A549 (cell line): ENCODE results near the gene DNAJB6. TPM values are rescaled to one million over a fixed set of nuclear protein-coding genes. Genes with fewer than 3 reads are reported as not detected.
A peak's percentile ranks its signal among the peaks of the same experiment; 100 is the strongest.

Experiments
- ATAC-seq, 2 experiments: fragments of 200-7000 bp in 1 of 2; fragments of >200 bp in 1 of 2; cut with Nextera tagmentation in 1 of 2; cut with Tn5 transposase in 1 of 2; 3 replicates each; pipeline versions ENCODE4 v1.8.0 to v1.9.1; 2018 to 2020; ENCODE audit warnings: mild to moderate bottlenecking in 1 of 2, moderate library complexity in 1 of 2
- CTCF ChIA-PET: fragments of 300-600 bp; sonication (Branson Sonifier 250); formaldehyde crosslinking; extraction: SDS; loops from one replicate; lab custom pipeline; 2021; ENCODE audit warnings: antibody characterized with exemption, inconsistent platforms; lab: Yijun Ruan, JAX
- POLR2A ChIA-PET: fragments of 350-600 bp; formaldehyde crosslinking; extraction: SDS; loops from one replicate; lab custom pipeline; 2021; ENCODE audit warnings: antibody characterized with exemption, inconsistent platforms; lab: Yijun Ruan, JAX
- DNase-seq, 2 experiments: peaks; one replicate each; pipeline versions ENCODE4 v3.0.0 to v3.0.0-alpha.2; 2011 to 2016; ENCODE audit warnings: low read depth in 1 of 2, low spot score in 1 of 2
- FAIRE-seq: peaks from 2 replicates; lab custom pipeline; 2011; peaks lifted over from hg19 to GRCh38; lab: Jason Lieb, UNC
- H3K27ac ChIP-seq, 2 experiments: fragments of >200 bp; sonication (Bioruptor Twin); formaldehyde crosslinking; 3 replicates each; pipeline ENCODE4 v1.5.1; 2016 to 2017
- H3K4me1 ChIP-seq: fragments of >200 bp; sonication (Bioruptor Twin); formaldehyde crosslinking; 3 replicates; pipeline ENCODE4 v1.6.1; 2016
- H3K4me2 ChIP-seq: fragments of >200 bp; sonication (Bioruptor Twin); formaldehyde crosslinking; 3 replicates; pipeline ENCODE4 v1.6.1; 2016
- H3K4me3 ChIP-seq: fragments of >200 bp; sonication (Bioruptor Twin); formaldehyde crosslinking; 3 replicates; pipeline ENCODE4 v1.5.1; 2016
- H3K9me3 ChIP-seq: fragments of >200 bp; sonication (Bioruptor Twin); formaldehyde crosslinking; 3 replicates; pipeline ENCODE4 v1.6.1; 2016
- CTCF ChIP-seq: fragments of >200 bp; sonication (Bioruptor Twin); formaldehyde crosslinking; IDR thresholded peaks from 3 replicates; pipeline ENCODE4 v1.5.1; 2016
- EHMT2 ChIP-seq: fragments of 200-600 bp; sonication (generic); IDR thresholded peaks from 2 replicates; pipeline ENCODE4 v1.6.1; 2016; ENCODE audit warnings: antibody characterized with exemption, low read depth, mild to moderate bottlenecking, moderate library complexity
- ESRRA ChIP-seq: fragments of 150-350 bp; IDR thresholded peaks from 2 replicates; pipeline ENCODE4 v1.6.1; 2014; ENCODE audit warnings: mild to moderate bottlenecking, low read length, borderline replicate concordance
- FOSB ChIP-seq: fragments of 250-450 bp; sonication (Bioruptor Pico); IDR thresholded peaks from 2 replicates; pipeline ENCODE4 v1.5.0; 2020; ENCODE audit warnings: mild to moderate bottlenecking, moderate library complexity
- HOXA7 ChIP-seq: fragments of 250-450 bp; sonication (Bioruptor Pico); IDR thresholded peaks from 2 replicates; pipeline ENCODE4 v1.5.0; 2020; ENCODE audit warnings: mild to moderate bottlenecking, moderate library complexity
- HOXB13 ChIP-seq: fragments of 250-450 bp; sonication (Bioruptor Pico); IDR thresholded peaks from 2 replicates; pipeline ENCODE4 v1.5.0; 2020; ENCODE audit warnings: low read depth, mild to moderate bottlenecking, moderate library complexity
- JUNB ChIP-seq: fragments of >200 bp; sonication (Bioruptor Twin); formaldehyde crosslinking; IDR thresholded peaks from 2 replicates; pipeline ENCODE4 v1.6.1; 2016
- KDM1A ChIP-seq: fragments of 200-600 bp; sonication (generic); IDR thresholded peaks from 2 replicates; pipeline ENCODE4 v1.6.1; 2016; ENCODE audit warnings: low read depth, mild to moderate bottlenecking
- MYC ChIP-seq: IDR thresholded peaks from 2 replicates; pipeline ENCODE4 v1.6.1; 2012; ENCODE audit warnings: mild to moderate bottlenecking, inconsistent platforms, low read length, improper control_type of control experiment, borderline replicate concordance
- NPAS2 ChIP-seq: fragments of 250-450 bp; sonication (Bioruptor Pico); IDR thresholded peaks from 2 replicates; pipeline ENCODE4 v1.8.0; 2022; ENCODE audit warnings: mild to moderate bottlenecking, moderate library complexity, borderline replicate concordance
- POLR2AphosphoS2 ChIP-seq: conservative IDR thresholded peaks from 2 replicates; pipeline ENCODE4 v1.6.1; 2012; ENCODE audit warnings: low read length, improper control_type of control experiment, inconsistent platforms
- RCOR1 ChIP-seq: fragments of 150-350 bp; IDR thresholded peaks from 2 replicates; pipeline ENCODE4 v1.6.1; 2014; ENCODE audit warnings: antibody characterized with exemption, low read length, low read depth
- RNF2 ChIP-seq: fragments of 200-600 bp; sonication (generic); IDR thresholded peaks from 2 replicates; pipeline ENCODE4 v1.6.1; 2016; ENCODE audit warnings: low read depth, mild to moderate bottlenecking, antibody characterized with exemption, moderate library complexity, borderline replicate concordance
- SMC3 ChIP-seq: fragments of >200 bp; sonication (Bioruptor Twin); formaldehyde crosslinking; IDR thresholded peaks from 3 replicates; pipeline ENCODE4 v1.6.1; 2018; ENCODE audit warnings: inconsistent platforms
- TP53 ChIP-seq: fragments of 250-450 bp; sonication (Bioruptor Pico); IDR thresholded peaks from 2 replicates; pipeline ENCODE4 v1.5.0; 2021; ENCODE audit warnings: mild to moderate bottlenecking, moderate library complexity
- ZC3H11A ChIP-seq: fragments of 450-650 bp; IDR thresholded peaks from 2 replicates; pipeline ENCODE4 v1.6.1; 2014; ENCODE audit warnings: antibody characterized with exemption, mild to moderate bottlenecking
- WGBS: methylation state at CpG from one replicate; pipeline ENCODE4 v1.1.6; 2017; ENCODE audit errors: missing lambda C conversion rate; 5-methylcytosine and 5-hydroxymethylcytosine counted together
- polyA plus RNA-seq, 4 experiments: library from polyadenylated mRNA; depleted of rRNA in 3 of 4; stranded (reverse); fragments of >200 nt; fragmentation: RNase III in 1 of 4; extraction: RNeasy Plus Mini Kit Qiagen cat#74134 plus additional on column Dnase treatment in 1 of 4; gene quantifications; 2 replicates in 3 of 4; 3 replicates in 1 of 4; pipeline ENCODE4 v1.2.3, GENCODE V29; 2011 to 2017
- TF ChIP-seq, protein P1 (sequence below): fragments of 200-600 bp; sonication (generic); IDR thresholded peaks from 2 replicates; pipeline ENCODE4 v1.6.1; 2016; ENCODE audit warnings: antibody characterized with exemption, mild to moderate bottlenecking, moderate library complexity
- TF ChIP-seq, protein P2 (sequence below): fragments of 150-350 bp; IDR thresholded peaks from 2 replicates; pipeline ENCODE4 v1.6.1; 2014; ENCODE audit warnings: low read depth, mild to moderate bottlenecking, low read length

The DNAJB6 gene
- polyA plus RNA-seq, 2 of the 4 experiments (the other 2 are of a cell fraction): 117 to 136 TPM

- TF ChIP-seq, protein P1, sequence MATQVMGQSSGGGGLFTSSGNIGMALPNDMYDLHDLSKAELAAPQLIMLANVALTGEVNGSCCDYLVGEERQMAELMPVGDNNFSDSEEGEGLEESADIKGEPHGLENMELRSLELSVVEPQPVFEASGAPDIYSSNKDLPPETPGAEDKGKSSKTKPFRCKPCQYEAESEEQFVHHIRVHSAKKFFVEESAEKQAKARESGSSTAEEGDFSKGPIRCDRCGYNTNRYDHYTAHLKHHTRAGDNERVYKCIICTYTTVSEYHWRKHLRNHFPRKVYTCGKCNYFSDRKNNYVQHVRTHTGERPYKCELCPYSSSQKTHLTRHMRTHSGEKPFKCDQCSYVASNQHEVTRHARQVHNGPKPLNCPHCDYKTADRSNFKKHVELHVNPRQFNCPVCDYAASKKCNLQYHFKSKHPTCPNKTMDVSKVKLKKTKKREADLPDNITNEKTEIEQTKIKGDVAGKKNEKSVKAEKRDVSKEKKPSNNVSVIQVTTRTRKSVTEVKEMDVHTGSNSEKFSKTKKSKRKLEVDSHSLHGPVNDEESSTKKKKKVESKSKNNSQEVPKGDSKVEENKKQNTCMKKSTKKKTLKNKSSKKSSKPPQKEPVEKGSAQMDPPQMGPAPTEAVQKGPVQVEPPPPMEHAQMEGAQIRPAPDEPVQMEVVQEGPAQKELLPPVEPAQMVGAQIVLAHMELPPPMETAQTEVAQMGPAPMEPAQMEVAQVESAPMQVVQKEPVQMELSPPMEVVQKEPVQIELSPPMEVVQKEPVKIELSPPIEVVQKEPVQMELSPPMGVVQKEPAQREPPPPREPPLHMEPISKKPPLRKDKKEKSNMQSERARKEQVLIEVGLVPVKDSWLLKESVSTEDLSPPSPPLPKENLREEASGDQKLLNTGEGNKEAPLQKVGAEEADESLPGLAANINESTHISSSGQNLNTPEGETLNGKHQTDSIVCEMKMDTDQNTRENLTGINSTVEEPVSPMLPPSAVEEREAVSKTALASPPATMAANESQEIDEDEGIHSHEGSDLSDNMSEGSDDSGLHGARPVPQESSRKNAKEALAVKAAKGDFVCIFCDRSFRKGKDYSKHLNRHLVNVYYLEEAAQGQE: no peak
- TF ChIP-seq TP53 (CRISPR knock-in tag): no peak
- TF ChIP-seq POLR2AphosphoS2: no peak
- TF ChIP-seq KDM1A: no peak
Observed at GRCh38 chr7:157461573-157462418, 125.0 kb downstream of the DNAJB6 start (continued).

GRCh38 chr7:157462419-157462771 lies 125.6 kb downstream of the DNAJB6 start:
- peak in 1 of 2 experiments; percentile 15; a peak in 1 of 6 replicates for ATAC-seq
- ChIA-PET CTCF (no interaction called here), POLR2A (no interaction called here)
- Histone ChIP-seq H3K4me2 (no peak overlapping the region), H3K9me3 (no peaks in the 10 kb centered on the region), H3K4me3 (no peak overlapping the region), H3K4me1 (no peaks in the 10 kb centered on the region), H3K27ac (no peak overlapping the region)
- TF ChIP-seq MYC (no peak), KDM1A (no peak), JUNB (no peak), ESRRA (no peak), CTCF (no peak), FOSB (CRISPR knock-in tag) (no peak), RNF2 (no peak), HOXA7 (CRISPR knock-in tag) (no peak), NPAS2 (CRISPR knock-in tag) (no peak), ZC3H11A (no peak), EHMT2 (no peak), HOXB13 (no peak), TP53 (CRISPR knock-in tag) (no peak), SMC3 (no peak), RCOR1 (no peak)
- TF ChIP-seq, protein P2, sequence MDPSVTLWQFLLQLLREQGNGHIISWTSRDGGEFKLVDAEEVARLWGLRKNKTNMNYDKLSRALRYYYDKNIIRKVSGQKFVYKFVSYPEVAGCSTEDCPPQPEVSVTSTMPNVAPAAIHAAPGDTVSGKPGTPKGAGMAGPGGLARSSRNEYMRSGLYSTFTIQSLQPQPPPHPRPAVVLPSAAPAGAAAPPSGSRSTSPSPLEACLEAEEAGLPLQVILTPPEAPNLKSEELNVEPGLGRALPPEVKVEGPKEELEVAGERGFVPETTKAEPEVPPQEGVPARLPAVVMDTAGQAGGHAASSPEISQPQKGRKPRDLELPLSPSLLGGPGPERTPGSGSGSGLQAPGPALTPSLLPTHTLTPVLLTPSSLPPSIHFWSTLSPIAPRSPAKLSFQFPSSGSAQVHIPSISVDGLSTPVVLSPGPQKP: no peak
- WGBS: 56% methylated on average over 20 of the region's 20 CpGs
- no peak for FAIRE-seq
- DNase-seq: no peak
